ENCODE data around the gene DDX10.

DDX10 gene

GRCh38 chr11:108984523-108984922 lies 319.7 kb downstream of the DDX10 start:
- no peak for DNase-seq (ENCODE audit: low read depth in 2 of 2)
- TF ChIP-seq, protein P1, sequence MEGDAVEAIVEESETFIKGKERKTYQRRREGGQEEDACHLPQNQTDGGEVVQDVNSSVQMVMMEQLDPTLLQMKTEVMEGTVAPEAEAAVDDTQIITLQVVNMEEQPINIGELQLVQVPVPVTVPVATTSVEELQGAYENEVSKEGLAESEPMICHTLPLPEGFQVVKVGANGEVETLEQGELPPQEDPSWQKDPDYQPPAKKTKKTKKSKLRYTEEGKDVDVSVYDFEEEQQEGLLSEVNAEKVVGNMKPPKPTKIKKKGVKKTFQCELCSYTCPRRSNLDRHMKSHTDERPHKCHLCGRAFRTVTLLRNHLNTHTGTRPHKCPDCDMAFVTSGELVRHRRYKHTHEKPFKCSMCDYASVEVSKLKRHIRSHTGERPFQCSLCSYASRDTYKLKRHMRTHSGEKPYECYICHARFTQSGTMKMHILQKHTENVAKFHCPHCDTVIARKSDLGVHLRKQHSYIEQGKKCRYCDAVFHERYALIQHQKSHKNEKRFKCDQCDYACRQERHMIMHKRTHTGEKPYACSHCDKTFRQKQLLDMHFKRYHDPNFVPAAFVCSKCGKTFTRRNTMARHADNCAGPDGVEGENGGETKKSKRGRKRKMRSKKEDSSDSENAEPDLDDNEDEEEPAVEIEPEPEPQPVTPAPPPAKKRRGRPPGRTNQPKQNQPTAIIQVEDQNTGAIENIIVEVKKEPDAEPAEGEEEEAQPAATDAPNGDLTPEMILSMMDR (IDR thresholded peaks at IDR 0.05; ENCODE audit: low read depth, low read length), result no peak

DNA sequence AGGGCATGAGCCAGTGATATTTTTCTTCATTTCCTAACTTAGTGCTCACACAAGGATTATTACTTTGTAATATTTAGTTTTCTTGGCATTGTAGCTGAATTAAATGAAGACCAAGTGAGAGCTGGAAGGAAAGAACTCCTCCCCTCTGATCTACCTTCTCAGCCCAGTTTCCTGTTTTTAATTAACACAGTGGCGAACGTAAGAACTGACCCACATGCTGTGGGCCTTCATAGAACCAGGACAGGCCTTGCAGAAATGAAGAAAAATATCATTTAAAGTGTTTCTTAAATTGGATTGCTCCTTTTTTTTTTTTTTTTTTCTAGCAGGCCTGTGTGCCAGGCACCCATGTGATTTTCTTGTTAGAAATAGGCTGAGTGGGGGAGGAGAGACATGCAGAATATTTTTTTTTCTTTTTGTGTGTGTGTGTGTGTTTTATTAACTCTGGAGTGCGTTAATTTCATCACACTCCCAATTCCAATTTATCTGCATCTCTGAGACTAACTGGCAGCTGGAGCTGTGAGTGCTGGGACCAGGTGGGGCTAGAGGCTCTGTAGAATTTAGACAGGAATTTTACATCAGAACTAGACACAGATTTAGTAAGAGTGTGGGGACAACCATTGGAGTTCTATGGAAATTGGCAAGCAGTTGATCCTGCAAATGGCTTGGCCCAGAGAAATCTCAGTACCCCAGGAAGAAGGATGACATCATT lies 320.5 kb downstream of the DDX10 start:
- TF ChIP-seq, protein P1 (IDR thresholded peaks at IDR 0.05; ENCODE audit: low read depth, low read length), result no peak
- DNase-seq (ENCODE audit: low read depth in 2 of 2), result no peak
- H3K4me3 ChIP-seq (replicated peaks in 1 of 2; ENCODE audit: low read depth in 2 of 2, low read length in 2 of 2), result no peak overlapping the region

More at GRCh38 chr11:108984523-108984922, 319.7 kb downstream of the DDX10 start:
- no peak overlapping the region for H3K4me3 ChIP-seq (replicated peaks in 1 of 2; ENCODE audit: low read depth in 2 of 2, low read length in 2 of 2)

- peak; percentile 61 to 78 for DNase-seq (ENCODE audit: low read depth in 2 of 2)
- TF ChIP-seq, protein P1 (IDR thresholded peaks at IDR 0.05; ENCODE audit: low read depth, low read length), result no peak
Observed at GRCh38 chr11:108985945-108986279, 321.0 kb downstream of the DDX10 start.

More at GRCh38 chr11:108985945-108986279, 321.0 kb downstream of the DDX10 start:
- no peak overlapping the region for H3K4me3 ChIP-seq (replicated peaks in 1 of 2; ENCODE audit: low read depth in 2 of 2, low read length in 2 of 2)

Measured in cardiac fibroblast (primary cell).